KMS-11 (cell line): ENCODE data around the gene GLI1.
"Not testable (repeated sequence)": the region's sequence is repeated elsewhere in the genome, so short reads cannot be mapped to it uniquely, and the experiment has no call there.

Experiments
- H2AFZ ChIP-seq: fragments of 200-600 bp; sonication (generic); 2 replicates; pipeline ENCODE4 v1.6.1; 2016; ENCODE audit warnings: antibody characterized with exemption, mixed run types, low read depth
- H3K27ac ChIP-seq: fragments of 200-600 bp; sonication (generic); 2 replicates; pipeline ENCODE4 v1.6.1; 2016; ENCODE audit warnings: mild to moderate bottlenecking, mixed run types
- H3K27me3 ChIP-seq: fragments of 200-600 bp; sonication (generic); 2 replicates; pipeline ENCODE4 v1.6.1; 2017; ENCODE audit warnings: mild to moderate bottlenecking, low read depth, mixed run types, moderate library complexity; ENCODE audit not compliant: insufficient read depth
- H3K36me3 ChIP-seq: fragments of 200-600 bp; sonication (generic); 2 replicates; pipeline ENCODE4 v1.6.1; 2017; ENCODE audit warnings: mild to moderate bottlenecking, mixed run types; ENCODE audit not compliant: insufficient read depth
- H3K4me1 ChIP-seq: fragments of 200-600 bp; sonication (generic); 2 replicates; pipeline ENCODE4 v1.6.1; 2016; ENCODE audit warnings: mild to moderate bottlenecking, low read depth, mixed run types; ENCODE audit not compliant: poor library complexity, severe bottlenecking
- H3K4me2 ChIP-seq: fragments of 200-600 bp; sonication (generic); 2 replicates; pipeline ENCODE4 v1.7.0; 2016; ENCODE audit warnings: mild to moderate bottlenecking, mixed run types
- H3K4me3 ChIP-seq: fragments of 200-600 bp; sonication (generic); IDR thresholded peaks from 2 replicates; pipeline ENCODE4 v1.6.1; 2017; ENCODE audit warnings: low read depth, low read length, mixed read lengths; ENCODE audit not compliant: insufficient read depth
- H3K79me2 ChIP-seq: fragments of 200-600 bp; sonication (generic); 2 replicates; pipeline ENCODE4 v1.6.1; 2016; ENCODE audit warnings: low read depth, mixed run types; ENCODE audit not compliant: insufficient read depth
- H3K9ac ChIP-seq: fragments of 200-600 bp; sonication (generic); 2 replicates; pipeline ENCODE4 v1.6.1; 2016; ENCODE audit warnings: mild to moderate bottlenecking, mixed run types
- H4K20me1 ChIP-seq: fragments of 200-600 bp; sonication (generic); 2 replicates; pipeline ENCODE4 v1.6.1; 2016; ENCODE audit warnings: mild to moderate bottlenecking, mixed run types; ENCODE audit not compliant: insufficient read depth
- TF ChIP-seq, protein P1 (sequence below): fragments of 200-600 bp; sonication (generic); conservative IDR thresholded peaks from 2 replicates; pipeline ENCODE4 v1.6.1; 2017; ENCODE audit warnings: low read depth, mild to moderate bottlenecking, antibody characterized with exemption, low read length, moderate library complexity, mixed read lengths

GLI1 gene

DNA sequence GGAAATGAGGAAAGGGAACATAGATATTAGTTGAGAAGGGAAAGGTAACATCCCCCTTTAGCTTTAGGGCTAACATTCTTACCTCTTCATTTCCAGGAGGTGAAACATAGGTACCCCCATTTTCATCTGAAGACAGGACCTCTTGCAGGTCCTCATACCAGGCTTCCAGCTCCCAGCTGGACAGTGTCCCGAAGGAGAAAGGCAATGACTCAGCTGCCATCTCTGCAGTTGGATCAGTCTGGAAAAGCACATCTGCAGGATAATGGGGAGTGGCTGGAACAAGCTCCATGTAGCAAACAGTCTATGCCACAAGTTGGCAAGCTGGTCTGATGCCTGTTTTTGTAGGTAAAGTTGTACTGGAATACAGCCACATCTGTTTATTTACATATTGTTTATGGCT, 57.6 kb downstream of the GLI1 start:
- Histone ChIP-seq H3K36me3 (peaks cover 37% of the 10 kb centered on the region; the same call in 1 of the 2 replicates), H3K27ac (peak overlapping the region; percentile 8; the same call in 1 of the 2 replicates), H3K9ac (no peak overlapping the region)

DNA sequence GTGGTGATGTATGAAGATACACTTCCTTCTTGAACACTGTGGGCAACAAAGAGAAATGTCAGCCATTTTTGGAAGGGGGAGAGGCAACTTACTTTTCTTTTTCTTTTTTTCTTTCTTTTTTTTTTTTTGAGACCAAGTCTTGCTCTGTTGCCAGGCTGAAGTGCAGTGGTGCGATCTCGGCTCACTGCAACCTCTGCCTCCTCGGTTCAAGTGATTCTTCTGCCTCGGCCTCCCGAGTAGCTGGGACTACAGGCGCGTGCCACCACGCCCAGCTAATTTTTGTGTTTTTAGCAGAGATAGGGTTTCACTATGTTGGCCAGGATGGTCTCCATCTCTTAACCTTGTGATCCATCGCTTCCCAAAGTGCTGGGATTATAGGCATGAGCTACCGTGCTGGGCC, 58.1 kb downstream of the GLI1 start:
- not testable (repeated sequence) for H3K27me3 ChIP-seq, H4K20me1 ChIP-seq, H2AFZ ChIP-seq, H3K9ac ChIP-seq, H3K4me3 ChIP-seq
- H3K4me2 ChIP-seq = peak overlapping the region; percentile 89
- H3K27ac ChIP-seq = peak overlapping the region; percentile 71; the same call in 1 of the 2 replicates
- peaks cover 33% of the 10 kb centered on the region; the same call in 1 of the 2 replicates for H3K36me3 ChIP-seq
- peaks cover 43% of the 10 kb centered on the region for H3K4me1 ChIP-seq
- H3K79me2 ChIP-seq = peaks cover 31% of the 10 kb centered on the region

More for the DNA sequence above, 57.6 kb downstream of the GLI1 start:
- TF ChIP-seq, protein P1, sequence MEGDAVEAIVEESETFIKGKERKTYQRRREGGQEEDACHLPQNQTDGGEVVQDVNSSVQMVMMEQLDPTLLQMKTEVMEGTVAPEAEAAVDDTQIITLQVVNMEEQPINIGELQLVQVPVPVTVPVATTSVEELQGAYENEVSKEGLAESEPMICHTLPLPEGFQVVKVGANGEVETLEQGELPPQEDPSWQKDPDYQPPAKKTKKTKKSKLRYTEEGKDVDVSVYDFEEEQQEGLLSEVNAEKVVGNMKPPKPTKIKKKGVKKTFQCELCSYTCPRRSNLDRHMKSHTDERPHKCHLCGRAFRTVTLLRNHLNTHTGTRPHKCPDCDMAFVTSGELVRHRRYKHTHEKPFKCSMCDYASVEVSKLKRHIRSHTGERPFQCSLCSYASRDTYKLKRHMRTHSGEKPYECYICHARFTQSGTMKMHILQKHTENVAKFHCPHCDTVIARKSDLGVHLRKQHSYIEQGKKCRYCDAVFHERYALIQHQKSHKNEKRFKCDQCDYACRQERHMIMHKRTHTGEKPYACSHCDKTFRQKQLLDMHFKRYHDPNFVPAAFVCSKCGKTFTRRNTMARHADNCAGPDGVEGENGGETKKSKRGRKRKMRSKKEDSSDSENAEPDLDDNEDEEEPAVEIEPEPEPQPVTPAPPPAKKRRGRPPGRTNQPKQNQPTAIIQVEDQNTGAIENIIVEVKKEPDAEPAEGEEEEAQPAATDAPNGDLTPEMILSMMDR = no peak
- H3K4me1 ChIP-seq = peaks cover 41% of the 10 kb centered on the region
- H3K79me2 ChIP-seq = peaks cover 31% of the 10 kb centered on the region
- no peak overlapping the region; the same call in 1 of the 2 replicates for H3K4me2 ChIP-seq
- no peaks in the 10 kb centered on the region for H4K20me1 ChIP-seq
- no peak overlapping the region for H2AFZ ChIP-seq
- H3K4me3 ChIP-seq = no peak overlapping the region
- no peaks in the 10 kb centered on the region for H3K27me3 ChIP-seq

DNA sequence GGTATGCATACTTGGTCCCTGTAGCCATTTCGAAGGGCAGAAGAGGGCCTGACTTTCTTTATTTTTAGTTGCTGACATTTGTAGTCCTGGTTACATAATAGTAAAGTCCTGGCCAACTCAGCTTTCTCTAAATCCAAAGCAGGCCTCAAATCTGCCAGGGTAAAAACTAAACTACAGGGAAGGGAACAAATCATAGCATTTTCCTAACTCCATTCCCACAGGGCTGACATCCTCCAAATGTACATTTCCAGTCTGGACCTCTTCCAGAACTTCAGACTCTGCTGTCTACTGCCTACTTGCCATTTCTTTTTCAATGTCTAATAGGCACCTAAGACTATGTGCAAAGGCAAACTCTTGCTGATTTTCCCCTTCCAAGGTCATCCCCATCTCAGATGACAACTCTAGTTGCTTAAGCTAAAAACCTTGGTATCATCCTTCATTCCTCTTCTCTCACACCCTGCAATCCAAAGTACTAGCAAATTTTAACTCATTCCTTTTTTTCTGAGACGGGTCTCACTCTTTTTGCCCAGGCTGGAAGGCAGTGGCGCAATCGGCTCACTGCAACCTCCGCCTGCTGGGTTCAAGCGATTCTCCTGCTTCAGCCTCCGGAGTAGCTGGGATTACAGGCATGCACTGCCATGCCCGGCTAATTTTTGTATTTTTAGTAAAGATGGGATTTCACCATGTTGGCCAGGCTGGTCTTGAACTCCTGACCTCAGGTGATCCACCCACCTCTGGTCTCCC, 58.8 kb downstream of the GLI1 start:
- Histone ChIP-seq H2AFZ (no peak overlapping the region), H4K20me1 (no peaks in the 10 kb centered on the region), H3K9ac (no peak overlapping the region; the same call in 1 of the 2 replicates), H3K4me3 (no peak overlapping the region), H3K36me3 (peaks cover 28% of the 10 kb centered on the region; the same call in 1 of the 2 replicates), H3K27me3 (no peaks in the 10 kb centered on the region), H3K79me2 (peaks cover 34% of the 10 kb centered on the region), H3K4me1 (peaks cover 43% of the 10 kb centered on the region), H3K27ac (peak overlapping the region; percentile 71; the same call in 1 of the 2 replicates), H3K4me2 (peak overlapping the region; percentile 89)
- TF ChIP-seq, protein P1 = no peak

DNA sequence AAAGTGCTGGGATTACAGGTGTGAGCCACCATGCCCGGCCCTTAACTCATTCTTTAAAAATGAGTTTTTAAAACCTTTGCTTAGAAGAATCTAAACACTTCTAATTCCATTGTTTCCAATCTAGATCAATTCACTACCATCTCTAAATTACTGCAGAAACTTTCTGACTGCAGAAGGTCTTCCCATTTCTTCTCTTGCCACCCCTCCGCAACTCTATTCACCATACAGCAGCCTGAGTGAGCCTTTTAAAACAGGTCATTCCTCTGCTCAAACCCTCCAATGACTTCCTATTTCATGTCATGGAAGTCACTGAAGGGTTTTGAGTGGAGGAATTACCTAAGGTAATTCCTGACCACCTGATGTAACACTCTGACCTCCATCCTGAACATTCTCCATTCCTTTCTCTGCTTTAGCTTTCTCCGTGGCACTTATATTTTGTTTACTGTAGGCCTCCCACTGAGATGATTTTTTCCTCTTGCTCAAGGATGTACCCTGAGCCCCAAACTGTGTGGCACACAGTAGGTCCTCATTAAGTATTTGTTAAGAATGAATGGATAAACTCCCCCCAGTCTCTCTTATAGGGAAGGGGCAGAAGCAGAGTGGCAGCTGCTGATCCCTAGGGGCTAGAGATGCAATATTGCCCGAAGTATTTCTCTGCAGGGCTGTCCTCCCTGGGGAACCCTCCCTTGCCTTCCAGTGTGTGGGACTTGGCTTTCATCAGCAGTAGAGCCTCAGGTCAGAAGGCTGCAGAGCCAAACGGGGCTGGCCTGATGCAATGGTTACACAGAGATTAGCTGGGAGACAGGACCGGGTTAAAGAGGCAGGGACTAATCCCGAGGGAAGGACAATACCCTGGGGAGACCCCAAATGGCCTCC, 59.6 kb downstream of the GLI1 start:
- H2AFZ ChIP-seq = no peak overlapping the region
- H3K4me3 ChIP-seq = peak overlapping the region; percentile 87
- peak overlapping the region; percentile 71 for H3K9ac ChIP-seq
- H4K20me1 ChIP-seq = no peaks in the 10 kb centered on the region
- peaks cover 27% of the 10 kb centered on the region; the same call in 1 of the 2 replicates for H3K36me3 ChIP-seq
- H3K27ac ChIP-seq = peak overlapping the region; percentile 71
- peak overlapping the region; percentile 89 for H3K4me2 ChIP-seq
- peaks cover 51% of the 10 kb centered on the region for H3K4me1 ChIP-seq
- H3K27me3 ChIP-seq = no peaks in the 10 kb centered on the region
- peaks cover 42% of the 10 kb centered on the region for H3K79me2 ChIP-seq
- TF ChIP-seq, protein P1 = no peak
